ENCODE results near the gene PRKCI.
"Not testable (repeated sequence)": the region's sequence is repeated elsewhere in the genome, so short reads cannot be mapped to it uniquely, and the experiment has no call there.

PRKCI gene

GRCh38 chr3:170225166-170225565 is 2.9 kb downstream of the PRKCI start:
- DNase-seq: no peak

- no peak for DNase-seq
Observed at GRCh38 chr3:170226426-170226960, 4.3 kb downstream of the PRKCI start.

DNA sequence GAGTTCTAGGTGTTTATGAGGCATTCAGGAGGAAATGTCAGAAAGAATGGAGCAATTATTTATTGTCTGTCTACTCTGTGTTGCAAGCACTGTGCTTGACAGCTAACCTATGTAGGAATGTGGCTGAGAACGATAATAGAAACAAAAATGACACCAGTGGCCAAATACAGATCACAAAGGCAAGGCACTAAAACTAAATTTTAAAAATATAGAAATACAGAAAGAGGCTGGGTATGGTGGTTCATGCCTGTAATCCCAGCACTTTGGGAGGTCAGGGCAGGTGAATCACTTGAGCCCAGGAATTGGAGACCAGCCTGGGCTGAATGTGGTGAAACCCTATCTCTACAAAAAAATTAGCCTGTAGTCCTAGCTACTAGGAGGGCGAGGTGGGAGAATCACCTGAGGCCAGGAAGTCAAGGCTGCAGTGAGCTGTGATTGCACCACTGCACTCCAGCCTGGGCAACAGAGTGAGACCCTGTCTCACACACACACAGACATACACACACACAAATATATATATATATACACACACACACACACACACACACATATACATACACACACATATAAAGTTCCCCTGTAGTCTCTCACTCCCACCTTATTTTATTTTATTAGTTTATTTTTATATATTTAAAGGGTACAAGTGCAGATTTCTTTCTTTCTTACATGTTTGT is 6.0 kb downstream of the PRKCI start:
- DNase-seq: no peak

- DNase-seq: no peak
Observed at GRCh38 chr3:170232266-170232665, 10.0 kb downstream of the PRKCI start.

- no peak for DNase-seq
Observed at GRCh38 chr3:170233530-170233929, 11.3 kb downstream of the PRKCI start.

DNA sequence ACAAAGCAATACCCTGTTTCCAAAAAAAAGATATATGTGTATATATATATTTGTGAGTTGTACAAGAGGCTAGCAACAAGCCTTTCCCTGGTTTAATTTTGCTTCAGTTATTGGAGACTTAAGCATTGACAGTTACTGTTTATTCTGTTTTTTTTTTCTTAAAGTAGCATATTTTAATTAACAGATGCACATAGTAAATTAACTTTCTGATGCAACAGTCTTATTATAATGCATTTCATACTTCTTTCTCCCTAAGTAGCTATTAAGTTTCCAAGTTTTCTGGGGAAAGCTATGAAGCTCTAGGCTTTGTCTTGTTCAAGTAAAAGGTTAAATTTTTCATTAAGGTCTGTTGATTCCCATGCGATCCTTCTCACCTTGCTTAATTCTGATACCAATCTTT is 17.9 kb downstream of the PRKCI start:
- DNase-seq: no peak

DNA sequence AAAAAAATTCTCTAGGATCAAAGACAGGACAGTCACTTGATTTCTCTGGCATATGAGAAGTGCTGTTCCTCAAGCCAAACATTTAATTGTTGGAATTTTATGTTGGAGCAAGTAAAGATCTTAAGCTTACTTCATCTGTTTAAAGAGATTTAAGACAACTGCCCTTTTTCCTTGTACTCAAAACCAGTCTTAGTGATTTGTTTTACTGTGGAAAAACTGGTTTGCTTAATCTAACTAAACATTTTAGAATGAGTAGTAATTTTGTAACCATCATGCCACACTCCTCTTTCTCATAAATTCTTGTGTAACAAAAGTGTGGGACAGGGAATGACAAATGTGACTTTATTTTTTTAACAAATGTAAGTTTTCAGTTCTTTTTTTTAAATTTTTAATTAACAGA is 18.4 kb downstream of the PRKCI start:
- no peak for DNase-seq

DNA sequence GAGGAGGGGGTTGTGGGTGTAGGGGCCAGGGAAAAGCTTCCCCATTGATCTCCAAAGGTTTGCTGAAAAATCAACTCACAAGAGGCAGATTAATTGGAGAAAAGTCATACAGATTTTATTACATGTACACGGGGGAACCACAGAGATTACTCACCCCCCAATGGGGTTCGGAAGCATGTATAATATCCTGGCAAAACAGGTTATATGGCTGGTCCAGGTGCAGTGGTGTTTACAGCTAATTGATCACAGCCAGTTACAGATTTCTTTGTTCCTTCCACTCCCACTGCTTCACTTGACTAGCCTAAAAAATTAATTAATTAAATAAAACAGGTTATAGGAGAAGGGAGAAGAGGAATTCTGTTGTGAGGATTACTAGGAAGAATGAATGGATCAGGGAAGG is 22.4 kb downstream of the PRKCI start:
- DNase-seq: no peak

- no peak for DNase-seq
Observed at GRCh38 chr3:170247875-170248274, 25.7 kb downstream of the PRKCI start.

DNA sequence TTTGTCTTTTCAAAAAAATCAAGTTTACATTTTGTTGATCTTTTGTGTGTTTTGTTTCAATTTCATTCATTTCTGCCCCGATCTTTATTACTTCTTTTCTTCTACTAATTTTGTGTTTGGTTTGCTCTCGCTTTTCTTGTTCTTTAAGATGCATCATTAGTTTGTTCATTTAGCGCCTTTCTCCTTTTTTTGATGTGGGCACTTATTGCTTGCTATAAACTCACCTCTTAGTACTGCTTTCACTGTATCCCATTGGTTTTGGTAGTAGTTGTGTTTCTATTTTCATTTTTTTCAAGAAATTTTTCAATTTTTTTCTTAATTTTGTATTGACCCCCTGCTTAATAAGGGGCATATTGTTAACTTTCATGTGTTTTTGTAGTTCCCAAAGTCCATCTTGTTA is 34.4 kb downstream of the PRKCI start:
- DNase-seq: no peak

GRCh38 chr3:170257145-170257544 is 34.9 kb downstream of the PRKCI start:
- no peak for DNase-seq

- DNase-seq: no peak
Observed at GRCh38 chr3:170258105-170258487, 35.9 kb downstream of the PRKCI start.

DNA sequence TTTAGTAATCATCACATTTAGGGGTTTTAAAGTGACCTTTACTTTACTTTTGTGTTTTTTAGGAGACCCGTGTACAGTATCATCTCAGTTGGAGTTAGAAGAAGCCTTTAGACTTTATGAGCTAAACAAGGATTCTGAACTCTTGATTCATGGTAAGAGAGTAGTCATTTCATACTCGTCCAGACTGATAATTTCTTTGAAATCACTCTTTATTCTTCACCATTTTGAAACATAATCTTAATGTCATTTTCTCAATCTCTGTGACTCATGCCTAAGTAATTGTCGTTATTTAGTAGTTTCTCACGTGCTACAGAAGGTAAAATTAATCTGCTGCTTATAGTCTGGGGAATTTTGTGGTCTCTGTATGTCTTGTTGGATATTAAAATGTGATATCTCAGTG is 37.7 kb downstream of the PRKCI start:
- no peak for DNase-seq

DNA sequence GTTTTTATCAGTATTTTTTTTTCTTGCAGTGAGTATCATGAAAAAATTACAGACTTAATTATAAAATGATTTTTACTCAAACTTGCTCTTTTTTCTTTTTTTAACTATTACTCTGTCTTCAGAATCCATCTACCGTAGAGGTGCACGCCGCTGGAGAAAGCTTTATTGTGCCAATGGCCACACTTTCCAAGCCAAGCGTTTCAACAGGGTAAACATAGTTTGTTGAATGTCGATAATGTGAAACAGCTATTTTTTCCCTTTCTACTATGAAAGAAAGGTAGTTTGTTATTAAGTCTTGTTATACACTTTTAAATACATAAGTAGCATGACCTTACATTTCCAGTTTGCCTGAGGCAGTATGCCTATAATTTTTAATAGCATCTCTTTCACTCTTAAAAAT is 45.6 kb downstream of the PRKCI start:
- DNase-seq: no peak

GRCh38 chr3:170269673-170270254 is 47.5 kb downstream of the PRKCI start:
- not testable (repeated sequence) for DNase-seq

- DNase-seq: no peak
Observed at GRCh38 chr3:170270282-170270881, 48.2 kb downstream of the PRKCI start.

GRCh38 chr3:170274641-170275040 is 52.4 kb downstream of the PRKCI start:
- DNase-seq: no peak

- no peak for DNase-seq
Observed at GRCh38 chr3:170275832-170276231, 53.6 kb downstream of the PRKCI start.

GRCh38 chr3:170277311-170277710 is 55.1 kb downstream of the PRKCI start:
- DNase-seq: not testable (repeated sequence)

- DNase-seq: no peak
Observed at GRCh38 chr3:170277833-170278580, 55.8 kb downstream of the PRKCI start.

- DNase-seq: no peak
Observed at GRCh38 chr3:170278627-170279026, 56.4 kb downstream of the PRKCI start.

GRCh38 chr3:170290194-170290593 is 68.0 kb downstream of the PRKCI start:
- no peak for DNase-seq

- DNase-seq: no peak
Observed at GRCh38 chr3:170295586-170295985, 73.4 kb downstream of the PRKCI start.

- DNase-seq: no peak
Observed at GRCh38 chr3:170296703-170297102, 74.5 kb downstream of the PRKCI start.
